Stimulated activated CD4-positive, alpha-beta T cell treated with anti-CD3 and anti-CD28 coated beads, TNF-alpha, amount 100 ng/mL, for 1 hour (primary cell): ENCODE measurements around the gene UBTD2.

Experiments used
- DNase-seq, 3 donors: peaks; one replicate each; pipeline ENCODE4 v3.0.0-alpha.2; 2020; ENCODE audit warnings: low read depth in 3 of 3, low spot score in 1 of 3

UBTD2 gene

GRCh38 chr5:172173564-172174153 lies 109.9 kb downstream of the UBTD2 start:
- peak in 1 of 3 donors; percentile 38 for DNase-seq

- no peak for DNase-seq
These were observed 110.5 kb downstream of the UBTD2 start for GRCh38 chr5:172172912-172173563.

- no peak for DNase-seq
These were observed 112.4 kb downstream of the UBTD2 start for GRCh38 chr5:172171118-172171517.

- DNase-seq, result no peak
These were observed 113.3 kb downstream of the UBTD2 start for GRCh38 chr5:172170251-172170701.

- no peak for DNase-seq
These were observed 114.3 kb downstream of the UBTD2 start for GRCh38 chr5:172169216-172169615.

- DNase-seq, result no peak
These were observed 115.3 kb downstream of the UBTD2 start for GRCh38 chr5:172168311-172168710.

GRCh38 chr5:172167895-172168294 lies 115.7 kb downstream of the UBTD2 start:
- DNase-seq, result no peak

GRCh38 chr5:172166030-172166826 lies 117.3 kb downstream of the UBTD2 start:
- DNase-seq, result no peak

GRCh38 chr5:172165465-172165864 lies 118.1 kb downstream of the UBTD2 start:
- no peak for DNase-seq

- no peak for DNase-seq
These were observed 118.8 kb downstream of the UBTD2 start for GRCh38 chr5:172164769-172165212.

- no peak for DNase-seq
These were observed 120.2 kb downstream of the UBTD2 start for GRCh38 chr5:172163346-172163745.

GRCh38 chr5:172162987-172163343 lies 120.6 kb downstream of the UBTD2 start:
- no peak for DNase-seq

- no peak for DNase-seq
These were observed 121.1 kb downstream of the UBTD2 start for GRCh38 chr5:172162323-172162986.

- no peak for DNase-seq
These were observed 123.1 kb downstream of the UBTD2 start for GRCh38 chr5:172160506-172160905.
